Measurements from ENCODE around the gene DCDC2C.

DNA sequence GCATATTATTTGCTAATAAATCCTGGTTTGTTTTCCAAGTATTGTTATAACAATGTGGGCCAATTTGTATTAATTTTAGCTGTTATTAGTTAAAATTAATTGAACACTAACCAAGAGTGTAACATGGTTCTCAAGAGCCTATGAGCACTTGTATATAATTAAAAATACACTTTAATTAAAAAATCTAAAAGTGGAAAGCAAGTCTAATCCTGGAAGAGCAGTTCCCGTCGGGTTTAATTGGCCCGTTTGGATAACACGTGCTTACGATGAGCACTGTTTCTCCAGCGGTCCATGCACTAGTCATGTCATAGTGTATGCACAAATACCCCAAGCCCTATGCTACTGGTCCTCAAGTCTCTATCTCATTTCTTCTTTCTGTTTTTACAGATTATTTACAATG is 49.0 kb downstream of the DCDC2C start:
- TF ChIP-seq, protein P1, sequence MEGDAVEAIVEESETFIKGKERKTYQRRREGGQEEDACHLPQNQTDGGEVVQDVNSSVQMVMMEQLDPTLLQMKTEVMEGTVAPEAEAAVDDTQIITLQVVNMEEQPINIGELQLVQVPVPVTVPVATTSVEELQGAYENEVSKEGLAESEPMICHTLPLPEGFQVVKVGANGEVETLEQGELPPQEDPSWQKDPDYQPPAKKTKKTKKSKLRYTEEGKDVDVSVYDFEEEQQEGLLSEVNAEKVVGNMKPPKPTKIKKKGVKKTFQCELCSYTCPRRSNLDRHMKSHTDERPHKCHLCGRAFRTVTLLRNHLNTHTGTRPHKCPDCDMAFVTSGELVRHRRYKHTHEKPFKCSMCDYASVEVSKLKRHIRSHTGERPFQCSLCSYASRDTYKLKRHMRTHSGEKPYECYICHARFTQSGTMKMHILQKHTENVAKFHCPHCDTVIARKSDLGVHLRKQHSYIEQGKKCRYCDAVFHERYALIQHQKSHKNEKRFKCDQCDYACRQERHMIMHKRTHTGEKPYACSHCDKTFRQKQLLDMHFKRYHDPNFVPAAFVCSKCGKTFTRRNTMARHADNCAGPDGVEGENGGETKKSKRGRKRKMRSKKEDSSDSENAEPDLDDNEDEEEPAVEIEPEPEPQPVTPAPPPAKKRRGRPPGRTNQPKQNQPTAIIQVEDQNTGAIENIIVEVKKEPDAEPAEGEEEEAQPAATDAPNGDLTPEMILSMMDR (conservative IDR thresholded peaks at IDR 0.05; ENCODE audit: low read depth, low read length): no peak
- TF ChIP-seq RFX5 (IDR thresholded peaks at IDR 0.05; ENCODE audit: low read depth, low read length) (no peak), MAFK (IDR thresholded peaks at IDR 0.05; ENCODE audit: low read depth, low read length) (no peak), RAD21 (IDR thresholded peaks at IDR 0.05; ENCODE audit: low read length) (no peak), BHLHE40 (IDR thresholded peaks at IDR 0.05; ENCODE audit: low read depth, low read length) (no peak), NFE2L2 (IDR thresholded peaks at IDR 0.05; ENCODE audit: low read depth, low read length) (no peak), POLR2A (IDR thresholded peaks at IDR 0.05; ENCODE audit: low read depth, low read length) (no peak), SMC3 (IDR thresholded peaks at IDR 0.05; ENCODE audit: low read depth, low read length) (no peak), CHD1 (IDR thresholded peaks at IDR 0.05; ENCODE audit: low read depth, low read length) (no peak), CEBPB (IDR thresholded peaks at IDR 0.05; ENCODE audit: low read depth, low read length) (no peak), RCOR1 (IDR thresholded peaks at IDR 0.05; ENCODE audit: insufficient replicate concordance, low read length) (no peak)
- TF ChIP-seq, protein P2, sequence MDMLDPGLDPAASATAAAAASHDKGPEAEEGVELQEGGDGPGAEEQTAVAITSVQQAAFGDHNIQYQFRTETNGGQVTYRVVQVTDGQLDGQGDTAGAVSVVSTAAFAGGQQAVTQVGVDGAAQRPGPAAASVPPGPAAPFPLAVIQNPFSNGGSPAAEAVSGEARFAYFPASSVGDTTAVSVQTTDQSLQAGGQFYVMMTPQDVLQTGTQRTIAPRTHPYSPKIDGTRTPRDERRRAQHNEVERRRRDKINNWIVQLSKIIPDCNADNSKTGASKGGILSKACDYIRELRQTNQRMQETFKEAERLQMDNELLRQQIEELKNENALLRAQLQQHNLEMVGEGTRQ (IDR thresholded peaks at IDR 0.05; ENCODE audit: low read depth, low read length): no peak
- TF ChIP-seq, protein P3, sequence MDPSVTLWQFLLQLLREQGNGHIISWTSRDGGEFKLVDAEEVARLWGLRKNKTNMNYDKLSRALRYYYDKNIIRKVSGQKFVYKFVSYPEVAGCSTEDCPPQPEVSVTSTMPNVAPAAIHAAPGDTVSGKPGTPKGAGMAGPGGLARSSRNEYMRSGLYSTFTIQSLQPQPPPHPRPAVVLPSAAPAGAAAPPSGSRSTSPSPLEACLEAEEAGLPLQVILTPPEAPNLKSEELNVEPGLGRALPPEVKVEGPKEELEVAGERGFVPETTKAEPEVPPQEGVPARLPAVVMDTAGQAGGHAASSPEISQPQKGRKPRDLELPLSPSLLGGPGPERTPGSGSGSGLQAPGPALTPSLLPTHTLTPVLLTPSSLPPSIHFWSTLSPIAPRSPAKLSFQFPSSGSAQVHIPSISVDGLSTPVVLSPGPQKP (IDR thresholded peaks at IDR 0.05; ENCODE audit: borderline replicate concordance, low read depth, low read length): no peak
